Measurements from ENCODE around the gene FMNL2. TPM values are rescaled to one million over a fixed set of nuclear protein-coding genes. Genes with fewer than 3 reads are reported as not detected.

Gene FMNL2
- total RNA-seq, 4 donors from 2014 or later, result 37.7 to 60.9 (median 52.1) TPM

- TF ChIP-seq CTCF (IDR thresholded peaks at IDR 0.05) (no peak), POLR2A (IDR thresholded peaks at IDR 0.05) (no peak)
- H3K9me3 ChIP-seq, result no peaks in the 10 kb centered on the region
- H3K27ac ChIP-seq, result no peak overlapping the region
- H3K36me3 ChIP-seq, result peaks cover 49 to 52% of the 10 kb centered on the region in 2 donors
- no peaks in the 10 kb centered on the region for H3K4me1 ChIP-seq
- H3K27me3 ChIP-seq, result no peaks in the 10 kb centered on the region
- WGBS, 2 donors, result 92 to 100% methylated on average over 3 of the region's 3 CpGs
- no peak overlapping the region for H3K4me3 ChIP-seq (replicated peaks in 1 of 3)
- intact Hi-C loops (cut with DNase I), result no loop called here
- no peak for DNase-seq
These were observed 341.5 kb downstream of the FMNL2 start for GRCh38 chr2:152676461-152676860.

GRCh38 chr2:152678808-152679207 is 343.8 kb downstream of the FMNL2 start:
- TF ChIP-seq CTCF (IDR thresholded peaks at IDR 0.05), result no peak
- no peak for TF ChIP-seq POLR2A (IDR thresholded peaks at IDR 0.05)
- intact Hi-C loops (cut with DNase I), result no loop called here
- Histone ChIP-seq H3K36me3 (peaks cover 37 to 41% of the 10 kb centered on the region in 2 donors), H3K4me1 (no peaks in the 10 kb centered on the region), H3K27me3 (no peaks in the 10 kb centered on the region), H3K9me3 (no peaks in the 10 kb centered on the region), H3K4me3 (replicated peaks in 1 of 3) (no peak overlapping the region), H3K27ac (no peak overlapping the region)
- WGBS, 2 donors, result 89% methylated on average over 2 of the region's 2 CpGs
- no peak for DNase-seq

GRCh38 chr2:152682663-152683062 is 347.7 kb downstream of the FMNL2 start:
- WGBS, 2 donors, result 92 to 93% methylated on average over 9 of the region's 9 CpGs

GRCh38 chr2:152683400-152683799 is 348.4 kb downstream of the FMNL2 start:
- Histone ChIP-seq H3K4me3 (replicated peaks in 1 of 3) (no peak overlapping the region), H3K4me1 (no peaks in the 10 kb centered on the region), H3K9me3 (no peaks in the 10 kb centered on the region), H3K27ac (no peak overlapping the region), H3K36me3 (peaks cover 6 to 14% of the 10 kb centered on the region in 2 donors), H3K27me3 (no peaks in the 10 kb centered on the region)
- intact Hi-C loops (cut with DNase I), result no loop called here
- TF ChIP-seq CTCF (IDR thresholded peaks at IDR 0.05), result no peak
- no peak for TF ChIP-seq POLR2A (IDR thresholded peaks at IDR 0.05)
- no peak for DNase-seq

More at GRCh38 chr2:152682663-152683062, 347.7 kb downstream of the FMNL2 start:
- Histone ChIP-seq H3K27ac (no peak overlapping the region), H3K4me1 (no peaks in the 10 kb centered on the region), H3K36me3 (peaks cover 13 to 17% of the 10 kb centered on the region in 2 donors), H3K4me3 (replicated peaks in 1 of 3) (no peak overlapping the region), H3K9me3 (no peaks in the 10 kb centered on the region), H3K27me3 (no peaks in the 10 kb centered on the region)
- TF ChIP-seq CTCF (IDR thresholded peaks at IDR 0.05) (no peak), POLR2A (IDR thresholded peaks at IDR 0.05) (no peak)
- intact Hi-C loops (cut with DNase I), result no loop called here
- DNase-seq, result no peak

DNA sequence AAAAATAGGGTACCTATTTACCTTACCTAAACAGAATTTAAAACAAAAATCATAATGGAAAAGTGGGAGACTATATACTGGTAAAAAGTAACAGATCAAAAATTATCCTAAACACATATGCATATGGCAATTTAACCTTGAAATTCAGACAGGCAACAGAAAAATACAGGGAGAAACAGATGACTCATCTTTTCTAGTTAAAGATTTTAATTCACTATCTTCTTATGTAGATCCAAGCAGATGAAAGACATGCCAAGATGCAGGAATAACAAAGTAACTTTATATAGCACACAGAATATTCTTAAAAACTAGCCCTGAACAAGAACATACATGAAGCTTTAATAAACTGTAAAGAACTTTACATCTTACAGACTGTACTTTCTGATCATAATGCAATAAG is 351.3 kb downstream of the FMNL2 start:
- no peak for DNase-seq
- Histone ChIP-seq H3K4me3 (replicated peaks in 1 of 3) (no peak overlapping the region), H3K27me3 (no peaks in the 10 kb centered on the region), H3K36me3 (no peaks in the 10 kb centered on the region), H3K27ac (no peak overlapping the region), H3K9me3 (no peaks in the 10 kb centered on the region), H3K4me1 (no peaks in the 10 kb centered on the region)
- intact Hi-C loops (cut with DNase I), result no loop called here
- TF ChIP-seq CTCF (IDR thresholded peaks at IDR 0.05) (no peak), POLR2A (IDR thresholded peaks at IDR 0.05) (no peak)

Data from thyroid gland (tissue), 4 donors.